K562 (cell line): ENCODE data around the gene GPATCH2. TPM values are rescaled to one million over a fixed set of nuclear protein-coding genes. Genes with fewer than 3 reads are reported as not detected.

Experiments
- ATAC-seq: fragments of 200-7000 bp; cut with Tn5 transposase; 3 replicates; pipeline ENCODE4 v1.9.1; 2020; ENCODE audit warnings: moderate library complexity
- BruUV-seq: library from RNA; stranded (reverse); fragments of 400-500 nt; replicated peaks from 2 replicates; lab custom pipeline; 2021; lab: Mats Ljungman, UMichigan
- CTCF ChIA-PET: fragments of 300-600 bp; formaldehyde crosslinking; extraction: SDS; loops from one replicate; lab custom pipeline; 2021; ENCODE audit warnings: low intra/inter-chr PET ratio; lab: Yijun Ruan, JAX
- POLR2A ChIA-PET: fragments of 300-600, 350-650 bp; sonication (Branson Sonifier 250); formaldehyde crosslinking; extraction: SDS; loops from one replicate; lab custom pipeline; 2021; ENCODE audit warnings: antibody characterized with exemption, inconsistent platforms; lab: Yijun Ruan, JAX
- DNase-seq, 4 experiments: peaks; one replicate each; pipeline versions ENCODE4 v3.0.0 to v3.0.0-alpha.2; 2011 to 2018; ENCODE audit warnings: low spot score in 3 of 4, mixed read lengths in 3 of 4; ENCODE audit errors: extremely low read depth in 1 of 4
- FAIRE-seq: peaks from 2 replicates; lab custom pipeline; 2011; peaks lifted over from hg19 to GRCh38; lab: Jason Lieb, UNC
- H2AFZ ChIP-seq: 2 replicates; pipeline ENCODE4 v1.6.0; 2011; ENCODE audit warnings: low read depth, low read length, control low read depth, inconsistent platforms
- H3K27ac ChIP-seq: fragments of 200-600 bp; 3 replicates; pipeline ENCODE4 v1.8.0; 2011; ENCODE audit warnings: low read depth, mild to moderate bottlenecking, control low read depth, inconsistent platforms, low read length, moderate library complexity, mixed read lengths; ENCODE audit errors: extremely low read depth
- H3K27me3 ChIP-seq, 2 experiments: fragments of 300-600 bp in 1 of 2; 2 replicates in 1 of 2; 3 replicates in 1 of 2; pipeline versions ENCODE4 v1.6.0 to v1.8.0; 2011; ENCODE audit warnings: inconsistent platforms in 2 of 2, low read length in 2 of 2, mild to moderate bottlenecking in 1 of 2, mixed read lengths in 1 of 2, moderate library complexity in 1 of 2; ENCODE audit not compliant: control insufficient read depth in 2 of 2, insufficient read depth in 2 of 2
- H3K36me3 ChIP-seq: fragments of 300-600 bp; 3 replicates; pipeline ENCODE4 v1.8.0; 2011; ENCODE audit warnings: mild to moderate bottlenecking, low read length, inconsistent platforms; ENCODE audit not compliant: control insufficient read depth, insufficient read depth
- H3K4me1 ChIP-seq, 2 experiments: fragments of 200-600 bp in 1 of 2; replicated peaks in 1 of 2; 2 replicates in 1 of 2; 3 replicates in 1 of 2; pipeline versions ENCODE4 v1.5.1 to v1.8.0; 2011; ENCODE audit warnings: inconsistent platforms in 2 of 2, low read length in 2 of 2, mild to moderate bottlenecking in 1 of 2, mixed read lengths in 1 of 2, moderate library complexity in 1 of 2; ENCODE audit not compliant: control insufficient read depth in 2 of 2, insufficient read depth in 2 of 2
- H3K4me2 ChIP-seq: 2 replicates; pipeline ENCODE4 v1.6.1; 2011; ENCODE audit warnings: low read length, control low read depth, inconsistent platforms, mixed read lengths; ENCODE audit not compliant: insufficient read depth
- H3K4me3 ChIP-seq: fragments of 200-600 bp; sonication (generic), shearing (Covaris generic); 2 replicates; pipeline ENCODE4 v1.5.1; 2016; ENCODE audit warnings: control low read depth, inconsistent platforms
- H3K79me2 ChIP-seq: fragments of 200-600 bp; 3 replicates; pipeline ENCODE4 v1.8.0; 2011; ENCODE audit warnings: low read length, inconsistent platforms; ENCODE audit not compliant: control insufficient read depth, insufficient read depth
- H3K9ac ChIP-seq, 2 experiments: 2 replicates each; pipeline versions ENCODE4 v1.6.0 to v1.6.1; 2011; ENCODE audit warnings: low read depth in 2 of 2, low read length in 2 of 2, control low read depth in 1 of 2, inconsistent platforms in 1 of 2, mild to moderate bottlenecking in 1 of 2, mixed read lengths in 1 of 2; ENCODE audit not compliant: insufficient read depth in 1 of 2
- H3K9me1 ChIP-seq: one replicate; pipeline ENCODE4 v1.6.0; 2011; ENCODE audit warnings: inconsistent platforms, mild to moderate bottlenecking, low read length, moderate library complexity; ENCODE audit not compliant: control insufficient read depth, insufficient read depth
- H3K9me3 ChIP-seq: replicated peaks from 2 replicates; pipeline ENCODE4 v1.5.1; 2011; ENCODE audit warnings: low read depth, low read length, inconsistent platforms; ENCODE audit not compliant: control insufficient read depth, insufficient read depth
- H4K20me1 ChIP-seq: replicated peaks from 2 replicates; pipeline ENCODE4 v1.6.1; 2011; ENCODE audit warnings: low read length, inconsistent platforms, mixed read lengths; ENCODE audit not compliant: control insufficient read depth, insufficient read depth
- CBX8 ChIP-seq: fragments of 200-600 bp; sonication (generic); IDR thresholded peaks from 2 replicates; pipeline ENCODE4 v1.6.1; 2012; ENCODE audit warnings: borderline replicate concordance, mixed run types, low read depth, mild to moderate bottlenecking, moderate library complexity, mixed read lengths, low read length, control low read depth, inconsistent platforms; ENCODE audit not compliant: poor library complexity, severe bottlenecking; ENCODE audit errors: extremely low read depth
- ERF ChIP-seq: fragments of 450-650 bp; formaldehyde crosslinking; IDR thresholded peaks from 2 replicates; pipeline ENCODE4 v1.4.0; 2020; ENCODE audit warnings: mild to moderate bottlenecking, mixed read lengths
- EZH2 ChIP-seq: IDR thresholded peaks from 2 replicates; pipeline ENCODE4 v1.6.1; 2012; ENCODE audit warnings: low read depth, mild to moderate bottlenecking, inconsistent platforms, low read length, borderline replicate concordance
- HDAC8 ChIP-seq: fragments of 450-650 bp; IDR thresholded peaks from 2 replicates; pipeline ENCODE4 v1.6.1; 2016; ENCODE audit warnings: mild to moderate bottlenecking, missing genetic modification characterization, moderate library complexity, missing compliant biosample characterization
- TCF3 ChIP-seq: sonication (generic); formaldehyde crosslinking; IDR thresholded peaks from 2 replicates; pipeline ENCODE4 v1.4.0; 2020; ENCODE audit warnings: mild to moderate bottlenecking, missing genetic modification reagents
- ZNF76 ChIP-seq: fragments of 250-450 bp; sonication (Bioruptor Pico); IDR thresholded peaks from 2 replicates; pipeline ENCODE4 v1.4.0; 2020; ENCODE audit warnings: mild to moderate bottlenecking, moderate library complexity, borderline replicate concordance
- WGBS: fragments of 100-300 bp; shearing (Covaris generic); methylation state at CpG from one replicate; pipeline ENCODE4 v1.1.6; 2016; ENCODE audit warnings: low coverage, mixed read lengths; ENCODE audit not compliant: insufficient coverage; ENCODE audit errors: missing lambda C conversion rate; 5-methylcytosine and 5-hydroxymethylcytosine counted together
- in situ Hi-C: fragments of 300-500 bp; cut with MboI; formaldehyde crosslinking; loops from 4 replicates; pipeline ENCODE4 v1.15.0; 2018; ENCODE audit warnings: inconsistent platforms, mixed read lengths
- intact Hi-C: fragments of 100-400 bp; cut with micrococcal nuclease; formaldehyde crosslinking; loops from 2 replicates; pipeline ENCODE4 v1.14.2; 2022
- polyA plus RNA-seq, 8 experiments: library from polyadenylated mRNA; depleted of rRNA in 4 of 8; stranded (reverse) in 5 of 8; unstranded in 3 of 8; fragments of >200 nt; fragmentation: Nextera tagmentation in 2 of 8; fragmentation: Illumina TruSeq in 1 of 8; extraction: Ambion mirVana in 2 of 8; extraction: Trizol in 1 of 8; gene quantifications; 2 replicates each; pipeline versions ENCODE4 v1.2.1 to v1.2.3, GENCODE V29; 2011 to 2014; ENCODE audit warnings: inconsistent platforms in 1 of 8, missing spikeins in 1 of 8
- total RNA-seq, 7 experiments: library from RNA; depleted of rRNA in 6 of 7; stranded (reverse); fragments of >200 nt in 6 of 7; fragmentation: Illumina TruSeq in 2 of 7; extraction: Trizol in 2 of 7; gene quantifications; 2 replicates each; pipeline versions ENCODE4 v1.2.1 to v1.2.3, GENCODE V29; 2011 to 2021; ENCODE audit warnings: low replicate concordance in 1 of 7
- TF ChIP-seq, protein P1 (sequence below): fragments of 250-450 bp; sonication (Bioruptor Pico); IDR thresholded peaks from 2 replicates; pipeline ENCODE4 v1.8.0; 2021; ENCODE audit warnings: mild to moderate bottlenecking, moderate library complexity
- TF ChIP-seq, protein P2 (sequence below): fragments of 450-650 bp; IDR thresholded peaks from 2 replicates; pipeline ENCODE4 v1.6.1; 2016; ENCODE audit warnings: mild to moderate bottlenecking
- TF ChIP-seq, protein P3 (sequence below): fragments of 450-650 bp; formaldehyde crosslinking; IDR thresholded peaks from 2 replicates; pipeline ENCODE4 v1.4.0; 2020; ENCODE audit warnings: mild to moderate bottlenecking, mixed read lengths

The GPATCH2 gene
- total and polyA plus RNA-seq, 9 of the 15 experiments (the other 6 are each of a cell fraction or from before 2014, with no cell fraction given), result 0.38 to 2.0 (median 0.55) TPM

DNA sequence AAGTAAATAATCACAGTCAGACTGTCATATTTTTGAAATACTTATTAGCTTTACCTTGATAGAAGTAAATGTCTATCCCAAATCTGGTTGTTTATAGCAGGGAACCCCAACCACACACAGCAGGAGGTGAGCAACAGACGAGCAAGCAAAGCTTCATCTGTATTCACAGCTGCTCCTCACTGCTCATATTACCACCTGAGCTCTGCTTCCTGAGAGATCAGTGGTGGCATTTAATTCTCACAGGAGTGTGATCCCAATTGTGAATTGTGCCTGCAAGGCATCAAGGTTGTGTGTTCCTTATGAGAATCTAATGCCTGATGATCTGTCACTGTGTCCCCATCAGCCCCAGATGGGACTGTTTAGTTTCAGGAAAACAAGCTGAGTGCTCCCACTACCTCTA is 104.3 kb downstream of the GPATCH2 start (continued):
- TF ChIP-seq, protein P1, sequence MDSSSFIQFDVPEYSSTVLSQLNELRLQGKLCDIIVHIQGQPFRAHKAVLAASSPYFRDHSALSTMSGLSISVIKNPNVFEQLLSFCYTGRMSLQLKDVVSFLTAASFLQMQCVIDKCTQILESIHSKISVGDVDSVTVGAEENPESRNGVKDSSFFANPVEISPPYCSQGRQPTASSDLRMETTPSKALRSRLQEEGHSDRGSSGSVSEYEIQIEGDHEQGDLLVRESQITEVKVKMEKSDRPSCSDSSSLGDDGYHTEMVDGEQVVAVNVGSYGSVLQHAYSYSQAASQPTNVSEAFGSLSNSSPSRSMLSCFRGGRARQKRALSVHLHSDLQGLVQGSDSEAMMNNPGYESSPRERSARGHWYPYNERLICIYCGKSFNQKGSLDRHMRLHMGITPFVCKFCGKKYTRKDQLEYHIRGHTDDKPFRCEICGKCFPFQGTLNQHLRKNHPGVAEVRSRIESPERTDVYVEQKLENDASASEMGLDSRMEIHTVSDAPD (CRISPR knock-in tag), result no peak

DNA sequence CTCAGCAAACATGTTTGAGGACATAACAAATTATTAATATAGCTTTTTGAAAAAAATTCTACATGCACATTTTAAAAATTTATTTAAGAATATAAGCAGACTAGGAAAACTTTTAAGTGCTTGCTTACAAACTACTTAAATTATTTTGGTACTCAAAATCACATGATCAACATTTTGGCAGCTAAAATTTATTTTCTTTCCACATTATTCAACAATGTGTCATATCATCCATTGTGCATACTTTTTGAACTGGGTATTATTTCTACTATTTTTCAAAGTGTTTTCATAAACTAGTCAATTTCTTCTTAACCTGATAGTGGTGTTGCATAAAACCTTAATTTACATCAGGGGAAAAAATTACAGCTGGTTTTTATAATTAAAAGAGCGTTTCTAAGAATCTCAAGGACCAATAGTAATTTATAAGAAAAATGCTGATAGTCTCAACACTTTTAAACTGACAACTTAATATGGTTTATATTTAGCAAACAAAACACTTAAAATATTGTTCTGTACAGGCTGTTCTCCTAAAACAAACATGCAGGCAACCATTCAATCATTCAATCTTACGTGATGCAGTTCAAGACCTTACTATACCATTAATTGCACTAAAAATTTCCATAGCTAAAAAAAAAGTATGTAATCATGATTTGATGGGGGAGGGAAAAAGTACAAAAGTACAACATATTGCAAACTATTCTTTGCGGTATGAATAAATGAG is 105.0 kb downstream of the GPATCH2 start:
- Histone ChIP-seq H3K27ac (no peak overlapping the region), H3K4me2 (no peak overlapping the region), H3K9me1 (no peaks in the 10 kb centered on the region), H3K9me3 (no peaks in the 10 kb centered on the region; the same call in 1 of the 2 replicates), H3K27me3 (no peaks in the 10 kb centered on the region), H3K9ac (no peak overlapping the region)
- no peak for ATAC-seq
- in situ Hi-C loops, result no loop called here
- no TSS peak for BruUV-seq
- POLR2A ChIA-PET, result no interaction called here
- TF ChIP-seq HDAC8 (tag) (no peak), EZH2 (no peak), TCF3 (CRISPR knock-in tag) (no peak), CBX8 (no peak), ZNF76 (no peak), ERF (CRISPR knock-in tag) (no peak)
- TF ChIP-seq, protein P2, sequence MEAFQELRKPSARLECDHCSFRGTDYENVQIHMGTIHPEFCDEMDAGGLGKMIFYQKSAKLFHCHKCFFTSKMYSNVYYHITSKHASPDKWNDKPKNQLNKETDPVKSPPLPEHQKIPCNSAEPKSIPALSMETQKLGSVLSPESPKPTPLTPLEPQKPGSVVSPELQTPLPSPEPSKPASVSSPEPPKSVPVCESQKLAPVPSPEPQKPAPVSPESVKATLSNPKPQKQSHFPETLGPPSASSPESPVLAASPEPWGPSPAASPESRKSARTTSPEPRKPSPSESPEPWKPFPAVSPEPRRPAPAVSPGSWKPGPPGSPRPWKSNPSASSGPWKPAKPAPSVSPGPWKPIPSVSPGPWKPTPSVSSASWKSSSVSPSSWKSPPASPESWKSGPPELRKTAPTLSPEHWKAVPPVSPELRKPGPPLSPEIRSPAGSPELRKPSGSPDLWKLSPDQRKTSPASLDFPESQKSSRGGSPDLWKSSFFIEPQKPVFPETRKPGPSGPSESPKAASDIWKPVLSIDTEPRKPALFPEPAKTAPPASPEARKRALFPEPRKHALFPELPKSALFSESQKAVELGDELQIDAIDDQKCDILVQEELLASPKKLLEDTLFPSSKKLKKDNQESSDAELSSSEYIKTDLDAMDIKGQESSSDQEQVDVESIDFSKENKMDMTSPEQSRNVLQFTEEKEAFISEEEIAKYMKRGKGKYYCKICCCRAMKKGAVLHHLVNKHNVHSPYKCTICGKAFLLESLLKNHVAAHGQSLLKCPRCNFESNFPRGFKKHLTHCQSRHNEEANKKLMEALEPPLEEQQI, result no peak
- TF ChIP-seq, protein P3, sequence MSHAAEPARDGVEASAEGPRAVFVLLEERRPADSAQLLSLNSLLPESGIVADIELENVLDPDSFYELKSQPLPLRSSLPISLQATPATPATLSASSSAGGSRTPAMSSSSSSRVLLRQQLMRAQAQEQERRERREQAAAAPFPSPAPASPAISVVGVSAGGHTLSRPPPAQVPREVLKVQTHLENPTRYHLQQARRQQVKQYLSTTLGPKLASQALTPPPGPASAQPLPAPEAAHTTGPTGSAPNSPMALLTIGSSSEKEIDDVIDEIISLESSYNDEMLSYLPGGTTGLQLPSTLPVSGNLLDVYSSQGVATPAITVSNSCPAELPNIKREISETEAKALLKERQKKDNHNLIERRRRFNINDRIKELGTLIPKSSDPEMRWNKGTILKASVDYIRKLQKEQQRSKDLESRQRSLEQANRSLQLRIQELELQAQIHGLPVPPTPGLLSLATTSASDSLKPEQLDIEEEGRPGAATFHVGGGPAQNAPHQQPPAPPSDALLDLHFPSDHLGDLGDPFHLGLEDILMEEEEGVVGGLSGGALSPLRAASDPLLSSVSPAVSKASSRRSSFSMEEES, result peak; percentile 28; the same call in 1 of the 2 replicates
- TF ChIP-seq, all 486 proteins: peak for 1
- H3K4me1 ChIP-seq, result no peaks in the 10 kb centered on the region
- FAIRE-seq, result no peak
- no peak overlapping the region for H3K4me3 ChIP-seq
- no peaks in the 10 kb centered on the region for H3K79me2 ChIP-seq
- no peaks in the 10 kb centered on the region for H4K20me1 ChIP-seq
- H2AFZ ChIP-seq, result no peak overlapping the region
- WGBS, result 6% methylated on average over 3 of the region's 3 CpGs
- DNase-seq, result no peak
- H3K36me3 ChIP-seq, result no peaks in the 10 kb centered on the region
- CTCF ChIA-PET, result no interaction called here
- intact Hi-C loops, result no loop called here
